HG03378 (cell line): ENCODE measurements around the gene MRPL28.
"Not testable (repeated sequence)": the region's sequence is repeated elsewhere in the genome, so short reads cannot be mapped to it uniquely, and the experiment has no call there.

Experiments
- ATAC-seq: cut with Tn5 transposase; IDR thresholded peaks from one replicate; pipeline ENCODE4 v1.9.1; 2021; ENCODE audit warnings: mild to moderate bottlenecking, moderate library complexity; ENCODE audit not compliant: unreplicated experiment

Gene MRPL28

DNA sequence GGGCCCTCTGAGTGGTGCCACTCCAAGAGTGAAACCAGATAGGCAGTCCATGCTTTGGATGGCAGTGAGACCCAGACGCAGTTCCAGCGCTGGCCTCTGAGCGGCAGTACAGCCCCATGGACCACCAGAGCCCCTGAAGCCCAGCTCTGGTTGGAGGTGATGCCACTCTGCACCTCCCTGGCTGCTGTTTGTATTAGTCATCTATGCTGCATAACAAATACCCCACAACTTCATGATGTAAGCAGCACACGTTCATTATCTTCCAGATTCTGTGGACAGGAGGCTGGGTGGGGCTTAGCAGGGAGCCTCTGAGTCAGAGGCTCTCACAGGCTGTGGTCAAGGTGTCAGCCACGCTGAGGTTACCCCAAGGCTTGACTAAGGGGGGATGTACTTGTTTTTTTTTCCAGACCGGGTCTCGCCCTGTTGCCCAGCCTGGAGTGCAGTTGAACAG lies 21.6 kb upstream of the MRPL28 start:
- no peak for ATAC-seq

DNA sequence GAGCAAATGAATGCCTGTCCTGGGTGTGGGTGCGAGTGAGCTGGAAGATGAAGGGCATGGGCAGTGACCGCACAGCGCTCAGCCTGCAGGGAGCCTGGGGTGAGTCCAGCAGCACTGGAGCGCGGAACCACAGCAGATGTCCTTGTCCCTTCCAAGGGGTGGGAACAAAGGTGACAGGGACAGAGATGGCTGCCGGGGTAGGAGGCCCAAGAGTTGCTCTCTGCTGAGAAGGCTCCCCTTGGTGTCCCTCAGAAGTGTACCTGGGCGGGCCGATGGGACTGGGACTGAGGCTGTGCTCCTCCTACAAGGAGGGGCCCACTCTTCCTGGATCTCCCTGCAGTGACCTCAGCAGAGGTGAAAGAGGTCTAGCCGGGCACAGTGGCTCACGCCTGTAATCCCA lies 19.0 kb upstream of the MRPL28 start:
- no peak for ATAC-seq

DNA sequence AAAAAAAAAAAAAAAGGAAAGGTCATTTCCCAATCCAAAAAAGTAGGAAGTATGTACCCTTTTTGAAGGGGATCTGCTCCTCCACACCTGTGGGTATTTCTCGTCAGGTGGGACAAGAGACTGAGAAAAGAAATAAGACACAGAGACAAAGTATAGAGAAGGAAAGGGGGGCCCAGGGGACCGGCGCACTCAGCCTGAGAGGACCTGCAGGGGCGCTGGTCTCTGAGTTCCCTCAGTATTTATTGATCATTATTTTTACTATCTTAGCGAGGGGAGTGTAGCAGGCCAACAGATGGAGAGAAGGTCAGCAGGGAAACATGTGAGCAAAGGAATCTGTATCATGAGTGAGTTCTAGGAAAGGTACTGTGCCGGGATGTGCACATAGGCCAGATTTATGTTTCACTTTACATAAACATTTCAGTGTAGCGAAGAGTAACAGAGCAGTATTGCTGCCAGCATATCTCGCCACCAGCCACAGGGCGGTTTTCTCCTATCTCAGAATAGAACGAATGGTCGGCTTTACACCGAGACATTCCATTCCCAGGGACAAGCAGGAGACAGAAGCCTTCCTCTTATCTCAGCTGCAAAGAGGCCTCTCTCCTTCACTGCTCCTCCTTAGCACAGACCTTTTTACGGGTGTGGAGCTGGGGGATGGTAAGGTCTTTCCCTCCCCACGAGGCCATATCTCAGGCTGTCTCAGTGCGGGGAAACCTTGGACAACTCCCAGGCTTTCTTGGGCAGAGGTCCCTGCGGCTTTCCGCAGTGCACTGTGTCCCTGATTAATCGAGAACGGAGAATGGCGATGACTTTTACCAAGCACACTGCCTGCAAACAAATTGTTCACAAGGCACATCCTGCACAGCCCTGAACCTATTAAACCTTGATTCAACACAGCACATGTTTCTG lies 17.7 kb upstream of the MRPL28 start:
- not testable (repeated sequence) for ATAC-seq

DNA sequence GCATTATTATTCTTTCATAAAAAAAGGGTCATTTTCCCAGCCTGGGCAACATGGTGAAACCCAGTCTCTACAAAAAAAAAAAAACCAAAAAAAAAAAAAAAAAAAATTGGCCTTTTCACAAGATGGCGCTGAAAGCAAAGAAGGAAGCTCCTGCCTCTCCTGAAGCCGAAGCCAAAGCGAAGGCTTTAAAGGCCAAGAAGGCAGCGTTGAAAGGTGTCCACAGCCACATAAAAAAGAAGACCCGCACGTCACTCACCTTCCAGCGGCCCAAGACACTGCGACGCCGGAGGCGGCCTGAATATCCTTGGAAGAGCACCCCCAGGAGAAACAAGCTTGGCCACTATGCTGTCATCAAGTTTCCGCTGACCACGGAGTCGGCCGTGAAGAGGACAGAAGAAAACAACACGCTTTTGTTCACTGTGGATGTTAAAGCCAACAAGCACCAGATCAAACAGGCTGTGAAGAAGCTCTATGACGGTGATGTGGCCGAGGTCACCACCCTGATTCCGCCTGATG lies 16.4 kb upstream of the MRPL28 start:
- no peak for ATAC-seq

DNA sequence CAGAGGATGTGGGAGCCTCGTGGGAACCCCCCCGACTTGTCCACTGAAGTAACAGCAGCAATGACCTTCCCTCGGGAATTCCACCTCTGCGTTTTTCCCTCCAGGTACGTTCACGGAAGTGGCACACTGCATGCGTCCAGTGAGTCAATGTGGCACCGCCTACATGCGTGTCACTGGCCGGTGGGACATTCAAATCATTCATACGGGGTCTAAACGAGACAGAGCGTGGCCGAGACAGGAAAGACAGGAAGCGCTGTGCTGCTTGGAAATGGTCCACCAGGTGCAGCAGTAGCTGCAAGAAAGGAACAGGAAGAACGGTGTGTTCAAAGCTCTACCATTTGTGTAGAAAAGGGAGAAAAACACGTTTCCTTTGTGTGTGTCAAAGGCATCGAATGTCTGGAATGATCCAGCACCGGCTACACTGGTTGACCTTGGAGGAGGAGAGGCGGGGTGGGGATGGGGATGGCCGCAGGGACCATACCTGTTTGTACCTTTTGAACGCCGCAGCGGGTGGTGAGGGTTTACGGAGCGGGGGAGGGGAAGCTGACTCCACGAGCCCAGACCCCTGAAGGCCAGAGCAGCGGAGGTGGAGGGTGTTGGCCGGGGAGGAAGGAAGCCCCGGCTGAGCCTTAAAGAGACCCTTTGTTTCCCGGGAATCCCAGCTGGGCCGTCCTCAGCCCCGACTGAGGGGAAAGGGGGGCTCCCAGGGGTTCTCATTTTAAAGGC lies 13.2 kb upstream of the MRPL28 start:
- peak; percentile 40 for ATAC-seq

DNA sequence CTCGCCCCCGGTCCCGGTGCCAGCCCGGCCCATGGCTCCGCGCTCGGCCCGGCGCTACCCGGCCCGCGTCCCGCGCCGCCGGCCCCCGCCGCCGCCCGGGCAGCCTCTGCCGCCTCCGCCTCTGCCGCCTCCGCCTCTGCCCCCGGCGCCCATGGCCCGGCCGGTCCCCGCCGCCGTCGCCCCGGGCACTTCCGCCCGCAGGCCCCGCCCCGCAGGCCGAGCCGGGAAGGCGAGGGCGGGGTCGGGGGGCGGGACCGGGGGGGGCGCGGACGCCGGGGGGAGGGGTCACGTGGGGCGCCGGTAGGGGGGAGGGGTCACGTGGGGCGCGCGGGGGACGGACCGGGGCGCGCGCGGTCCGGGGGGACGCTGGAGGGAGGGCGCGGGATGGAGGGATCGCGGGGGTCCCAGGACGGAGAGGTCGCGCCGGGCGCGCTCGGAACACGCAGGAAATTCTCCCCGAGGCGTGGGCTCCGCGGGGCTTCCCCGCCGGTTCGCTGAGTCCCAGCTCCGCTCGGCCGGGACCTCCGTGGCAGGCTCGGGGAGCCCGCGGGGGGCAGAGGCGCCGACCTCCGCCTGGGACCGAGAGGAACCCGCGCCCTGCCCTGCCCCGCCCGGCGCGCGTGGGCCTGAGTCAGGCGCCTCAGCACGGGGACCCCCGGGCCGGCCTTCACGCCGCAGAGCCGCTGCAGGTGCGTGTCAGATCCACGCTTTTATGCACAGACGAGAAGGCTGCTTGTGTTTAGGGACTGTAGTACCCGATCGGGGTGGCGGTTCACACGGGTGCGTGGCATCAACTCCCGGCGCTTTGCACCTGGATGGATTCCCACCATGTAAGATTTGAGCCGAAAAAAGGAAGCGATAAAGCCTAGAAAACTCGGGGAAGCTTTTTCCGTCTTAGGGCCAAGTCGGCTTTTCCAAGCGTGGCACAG lies 11.7 kb upstream of the MRPL28 start, which contains the start of gene PGAP6:
Gene PGAP6 (minus strand): TSS at position 190 of the 929 bp plus-strand sequence. CDS start 157 bp downstream, at position 33.
- no peak for ATAC-seq

DNA sequence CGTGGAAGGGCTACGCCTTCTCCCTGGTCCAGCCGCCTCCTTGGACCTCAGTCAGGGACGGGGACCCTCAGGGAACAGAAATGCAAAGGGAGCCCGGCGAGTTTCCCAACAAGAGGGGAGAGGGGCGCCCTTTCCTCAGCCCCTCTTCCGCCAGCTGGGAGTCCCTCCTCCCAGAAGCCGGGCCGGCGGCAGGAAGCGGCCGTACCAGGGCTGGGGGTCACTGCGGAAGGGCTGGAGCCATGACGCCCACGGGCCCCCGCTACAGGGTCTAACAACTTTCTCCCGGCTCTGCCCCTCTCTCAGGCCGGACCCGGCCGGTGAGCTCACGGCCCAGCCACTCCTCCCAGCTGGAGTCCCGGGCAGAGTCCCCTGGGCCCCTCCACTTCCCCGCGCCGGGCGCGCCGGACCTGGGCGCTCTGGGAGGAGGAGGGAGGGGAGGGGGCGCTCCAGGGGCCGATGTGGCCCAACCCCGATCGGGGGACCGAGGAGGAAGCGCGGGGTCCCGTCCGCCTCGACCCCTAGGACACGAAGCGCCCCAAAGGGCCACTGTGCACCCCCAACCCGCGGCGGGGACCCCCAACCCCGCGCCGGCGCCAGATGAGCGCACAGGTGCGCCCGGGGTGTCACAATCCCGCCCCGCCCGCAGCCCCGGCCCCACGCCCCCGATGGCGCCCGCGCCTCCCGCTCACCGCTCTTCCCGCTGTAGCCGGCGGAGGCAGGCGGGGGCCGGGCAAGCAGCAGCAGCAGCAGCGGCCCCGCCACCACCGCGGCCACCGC lies 10.9 kb upstream of the MRPL28 start:
- no peak for ATAC-seq

DNA sequence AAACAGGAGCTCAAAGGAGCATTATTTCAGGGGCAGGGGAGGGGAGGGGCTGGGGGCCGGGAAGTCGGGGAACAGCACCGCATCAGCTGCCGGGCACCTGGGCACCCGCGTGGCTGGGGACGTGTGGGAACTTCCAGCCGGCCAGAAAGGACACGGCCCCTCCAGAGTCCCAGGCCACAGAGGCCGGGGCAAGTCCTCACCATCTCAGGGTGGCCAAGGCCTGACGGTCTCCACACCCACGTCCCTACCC lies 10.3 kb upstream of the MRPL28 start:
- ATAC-seq = no peak

DNA sequence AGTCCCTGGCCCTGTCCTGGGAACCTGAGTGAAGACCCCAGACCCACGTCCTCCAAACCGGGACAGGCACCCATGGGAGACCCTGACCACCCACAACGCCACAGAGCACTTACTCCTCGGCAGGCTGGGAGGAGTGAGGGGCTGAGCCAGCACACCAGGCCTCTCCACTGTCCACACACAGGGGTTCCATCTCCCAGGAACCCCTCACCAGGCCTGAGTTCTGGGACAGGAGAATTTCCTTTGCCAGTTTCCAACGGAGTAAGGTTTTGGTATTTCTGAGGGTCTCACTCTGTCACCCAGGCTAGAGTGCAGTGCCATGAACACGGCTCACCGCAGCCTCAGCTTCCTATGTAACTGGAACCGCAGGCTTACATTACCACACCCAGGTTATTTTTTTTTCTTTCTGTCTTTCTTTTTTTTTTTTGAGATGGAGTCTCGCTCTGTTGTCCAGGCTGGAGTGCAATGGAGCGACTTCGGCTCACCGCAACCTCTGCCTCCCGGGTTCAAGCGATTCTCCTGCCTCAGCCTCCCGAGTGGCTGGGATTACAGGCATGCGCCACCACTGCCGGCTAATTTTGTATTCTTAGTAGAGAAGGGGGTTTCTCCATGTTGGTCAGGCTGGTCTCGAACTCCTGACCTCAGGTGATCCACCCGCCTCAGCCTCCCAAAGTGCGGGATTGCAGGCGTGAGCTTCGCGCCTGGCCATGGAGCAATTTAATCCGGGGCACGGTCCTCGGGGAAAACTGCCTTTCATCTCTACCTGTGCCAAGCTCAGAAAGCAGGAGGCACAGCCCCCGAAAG lies 9.8 kb upstream of the MRPL28 start:
- ATAC-seq = no peak

DNA sequence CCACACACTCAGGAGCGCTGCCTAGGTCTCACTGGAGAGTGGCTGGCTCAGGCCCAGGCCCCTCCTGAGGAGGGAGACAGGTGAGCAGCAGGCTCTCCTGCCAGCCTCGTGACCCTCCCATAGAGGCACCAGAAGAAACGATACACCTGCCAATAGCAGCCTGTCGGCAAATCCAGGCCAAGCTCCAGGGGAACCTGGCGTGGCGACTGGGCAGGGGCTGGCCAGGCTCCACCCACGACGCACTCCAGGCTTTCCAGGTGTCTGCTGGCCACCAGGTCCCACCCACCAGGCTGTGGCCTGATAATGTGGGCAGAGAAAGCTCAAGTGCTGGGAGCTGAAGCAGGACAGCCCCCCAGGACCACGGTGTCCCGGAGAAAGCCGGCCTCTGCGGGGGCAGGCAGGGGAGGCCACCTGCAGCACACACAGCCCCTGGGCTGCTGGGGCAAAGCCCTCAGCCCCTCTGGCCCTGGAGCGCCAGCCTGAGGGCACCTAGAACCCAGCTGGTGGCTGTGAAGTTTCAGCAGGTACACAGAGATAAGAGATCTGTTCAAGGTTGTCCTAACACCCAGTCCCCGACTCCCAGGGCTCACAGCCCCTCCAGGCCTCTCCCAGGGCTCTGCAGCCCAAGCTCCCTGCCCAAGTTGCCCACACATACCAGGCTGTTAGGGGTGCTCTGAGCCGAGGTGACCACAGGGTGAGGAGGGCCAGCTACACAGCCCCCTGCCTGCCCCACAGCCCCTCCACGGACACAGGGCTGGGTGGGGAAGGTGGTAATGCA lies 9.0 kb upstream of the MRPL28 start:
- ATAC-seq = no peak

DNA sequence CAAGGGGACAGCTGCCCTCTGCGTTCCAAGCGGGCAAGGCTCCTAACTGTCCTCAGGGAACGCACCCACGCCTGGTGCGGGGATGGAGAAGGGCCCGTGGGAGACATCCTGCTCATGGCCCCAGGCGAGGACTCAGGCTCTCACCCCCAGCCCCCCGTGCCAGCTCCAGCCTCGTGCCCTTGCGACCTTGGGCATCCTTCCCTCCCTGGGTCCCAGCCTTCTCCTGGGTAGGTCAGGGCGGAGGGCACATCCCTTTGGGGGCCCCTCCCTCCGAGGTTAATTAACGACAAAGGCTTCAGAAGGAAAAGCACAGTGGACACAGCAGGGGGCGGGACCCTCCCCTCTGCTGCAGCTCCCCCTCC lies 8.5 kb upstream of the MRPL28 start:
- ATAC-seq = no peak

DNA sequence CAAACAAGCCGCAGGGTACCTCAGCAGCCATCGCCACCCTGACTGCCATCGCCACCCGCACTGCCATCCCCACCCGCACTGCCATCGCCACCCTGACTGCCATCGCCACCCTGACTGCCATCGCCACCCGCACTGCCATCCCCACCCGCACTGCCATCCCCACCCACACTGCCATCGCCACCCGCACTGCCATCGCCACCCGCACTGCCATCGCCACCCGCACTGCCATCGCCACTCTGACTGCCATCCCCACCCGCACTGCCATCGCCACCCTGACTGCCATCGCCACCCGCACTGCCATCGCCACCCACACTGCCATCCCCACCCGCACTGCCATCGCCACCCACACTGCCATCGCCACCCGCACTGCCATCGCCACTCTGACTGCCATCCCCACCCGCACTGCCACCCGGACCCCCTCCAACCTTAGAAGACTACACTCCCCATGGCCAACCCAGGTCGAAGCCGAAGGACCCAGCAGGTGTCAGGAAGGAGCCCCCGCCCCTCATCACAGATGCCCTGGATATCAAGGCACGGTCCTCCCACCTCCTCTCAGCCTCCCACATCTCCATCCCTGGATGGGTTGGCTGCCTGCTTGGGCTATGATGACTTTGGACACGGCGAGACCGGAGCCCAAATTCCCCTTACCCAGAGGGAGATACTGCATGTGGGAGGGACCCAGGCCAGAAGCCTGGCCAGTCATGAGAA lies 7.9 kb upstream of the MRPL28 start:
- ATAC-seq = not testable (repeated sequence)

DNA sequence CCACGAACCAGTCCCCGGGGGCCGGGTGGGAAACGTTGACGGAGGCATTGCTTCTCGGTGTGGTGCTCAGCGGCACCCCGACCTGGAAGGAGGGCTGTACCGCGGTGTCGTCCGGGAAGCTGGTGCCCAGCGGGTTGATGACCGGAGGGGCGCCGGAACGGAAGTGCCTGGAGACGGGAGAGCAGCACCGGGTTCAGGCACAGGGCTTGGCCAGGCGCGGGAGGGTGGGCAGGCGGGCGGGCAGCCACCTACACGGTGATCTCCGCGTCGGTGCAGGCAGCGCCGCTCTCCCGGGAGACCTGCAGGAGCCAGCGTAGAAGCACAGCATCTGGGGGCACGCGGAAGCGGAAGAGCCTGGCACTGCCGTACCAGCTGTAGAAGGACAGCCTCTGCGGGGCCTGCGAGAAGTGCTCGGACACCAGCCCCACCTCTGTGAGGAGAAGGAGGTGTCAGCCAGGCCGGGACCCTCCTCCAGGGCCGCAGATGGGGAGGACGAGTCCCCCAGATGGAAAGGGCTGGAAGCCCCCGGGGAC lies 7.1 kb upstream of the MRPL28 start:
- no peak for ATAC-seq

DNA sequence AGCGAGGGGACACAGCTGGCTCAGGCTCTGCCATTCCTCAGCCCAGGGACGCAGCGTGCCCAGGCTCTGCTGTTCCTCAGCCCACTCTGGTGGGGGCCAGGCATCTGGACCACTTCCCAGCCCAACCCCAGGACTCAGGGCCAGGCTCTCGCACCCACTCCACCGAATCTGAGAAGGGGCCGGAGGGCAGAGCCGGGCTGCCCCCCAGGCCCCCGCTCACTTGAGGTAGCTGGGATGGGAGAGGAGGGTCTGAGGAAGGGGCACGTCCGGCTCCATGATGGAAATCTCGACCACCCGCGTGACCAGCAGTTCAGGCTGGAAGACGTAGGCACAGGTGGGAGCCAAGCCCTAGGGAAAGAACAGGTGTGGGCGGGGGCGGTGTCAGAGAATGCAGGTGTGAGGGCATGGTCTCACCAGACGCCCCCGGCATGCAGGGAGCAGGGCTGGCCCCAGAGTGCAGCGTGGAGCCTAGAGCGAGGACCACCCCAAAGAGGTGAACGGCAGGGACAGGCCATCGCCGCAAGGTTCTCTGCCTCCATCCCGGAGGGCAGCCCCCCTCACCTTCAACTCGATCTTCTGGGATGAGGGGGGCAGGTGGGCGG lies 6.6 kb upstream of the MRPL28 start:
- no peak for ATAC-seq

DNA sequence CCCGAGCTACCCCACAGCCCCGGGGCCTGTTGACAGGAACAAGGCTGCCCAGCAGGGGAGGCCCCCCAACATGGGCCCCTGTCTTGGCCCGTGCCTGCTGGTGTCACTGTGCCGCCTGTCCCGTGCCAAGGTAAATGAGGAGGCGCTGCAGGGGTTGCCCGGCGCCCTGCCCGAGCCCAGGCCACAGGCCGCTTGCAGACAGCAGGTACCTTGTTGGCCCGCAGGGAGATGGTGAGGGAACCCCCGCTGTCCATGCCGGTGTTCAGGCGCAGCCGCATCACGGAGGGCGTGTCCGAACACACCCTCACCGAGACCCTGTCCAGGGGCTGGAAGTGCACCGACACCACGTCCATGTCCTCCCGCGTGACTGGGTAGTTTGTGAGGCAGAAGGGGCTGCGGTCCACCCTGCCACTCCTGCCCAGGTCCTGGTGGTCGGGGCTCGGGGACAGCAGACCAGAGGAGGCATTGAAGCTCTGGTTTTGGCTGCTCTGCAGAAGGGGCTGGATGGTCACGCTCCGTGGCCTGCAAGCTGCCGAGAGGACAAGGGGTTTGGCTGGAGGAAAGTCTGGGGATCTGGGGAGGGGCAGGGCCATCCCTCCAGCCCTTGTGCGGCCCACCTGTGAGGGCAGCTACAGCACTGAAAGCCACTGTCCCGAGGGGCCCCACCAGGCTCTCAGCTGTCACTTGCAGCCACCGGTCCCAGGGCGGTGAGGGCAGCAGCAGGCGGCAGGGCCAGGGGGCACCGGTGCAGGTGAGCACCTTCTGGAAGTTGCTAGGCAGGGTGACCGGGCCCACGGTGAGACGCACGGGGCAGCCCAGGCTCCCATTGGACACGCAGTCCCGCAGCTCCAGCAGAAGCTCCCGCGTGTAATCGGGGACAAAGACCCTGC lies 5.8 kb upstream of the MRPL28 start:
- ATAC-seq = no peak

DNA sequence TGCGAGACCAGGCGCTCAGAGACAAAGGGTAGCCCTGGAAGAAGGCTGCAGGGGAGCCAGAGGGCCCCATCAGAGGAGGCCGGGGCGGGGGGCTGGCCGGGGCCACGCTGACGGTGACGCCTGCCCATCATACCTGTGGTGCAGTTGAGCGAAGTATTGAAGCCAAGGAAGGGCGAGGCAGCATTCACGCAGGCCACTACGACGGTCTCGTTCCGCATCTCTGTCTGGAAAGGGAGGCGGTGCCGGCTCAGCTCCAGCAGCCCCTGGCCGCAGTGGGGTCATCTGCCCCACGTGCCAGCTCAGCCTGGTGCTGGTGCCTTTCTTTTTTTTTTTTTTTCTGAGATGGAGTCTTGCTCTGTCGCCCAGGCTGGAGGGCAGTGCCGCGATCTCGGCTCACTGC lies 4.9 kb upstream of the MRPL28 start:
- ATAC-seq = no peak

DNA sequence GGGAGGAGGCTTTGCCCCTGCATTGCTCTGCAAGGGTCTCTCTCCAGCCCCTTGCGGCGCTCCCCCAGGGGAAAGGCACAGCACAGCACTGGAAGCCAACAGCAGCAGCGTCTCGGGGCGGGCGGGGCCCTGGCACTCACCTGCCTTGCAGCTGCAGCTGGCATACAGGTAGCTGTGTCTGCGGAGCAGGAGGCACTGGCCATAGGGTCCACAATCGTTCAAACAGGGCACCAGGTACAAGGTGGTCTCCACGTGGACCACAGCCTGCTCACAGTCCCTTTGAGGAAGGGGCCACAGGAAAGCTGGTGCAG lies 4.2 kb upstream of the MRPL28 start:
- ATAC-seq = no peak
